Stimulated activated naive CD8-positive, alpha-beta T cell treated with anti-CD3 and anti-CD28 coated beads, Interleukin-15, Interleukin-2, amounts not matched to agents 100 ng/mL and 50 ng/mL, for 24 hours (primary cell): Measurements from ENCODE around the gene CDH4.

Source experiments
- H3K27ac Mint-ChIP-seq: one replicate; pipeline ENCODE4 v1.8.0; 2021; ENCODE audit warnings: mild to moderate bottlenecking, mixed read lengths
- H3K27me3 Mint-ChIP-seq: one replicate; pipeline ENCODE4 v1.8.0; 2021; ENCODE audit warnings: mixed read lengths
- H3K36me3 Mint-ChIP-seq: one replicate; pipeline ENCODE4 v1.8.0; 2021; ENCODE audit warnings: low read depth, mixed read lengths
- H3K4me1 Mint-ChIP-seq: one replicate; pipeline ENCODE4 v1.8.0; 2021; ENCODE audit warnings: low read depth, mixed read lengths
- H3K4me3 Mint-ChIP-seq: one replicate; pipeline ENCODE4 v1.8.0; 2021; ENCODE audit warnings: mild to moderate bottlenecking, mixed read lengths
- H3K9me3 Mint-ChIP-seq: one replicate; pipeline ENCODE4 v1.8.0; 2021; ENCODE audit warnings: mixed read lengths

The CDH4 gene

GRCh38 chr20:61521687-61522420, 269.8 kb downstream of the CDH4 start:
- H3K4me1 Mint-ChIP-seq = no peaks in the 10 kb centered on the region
- no peaks in the 10 kb centered on the region for H3K36me3 Mint-ChIP-seq
- no peak overlapping the region for H3K27ac Mint-ChIP-seq
- peaks cover 7% of the 10 kb centered on the region for H3K9me3 Mint-ChIP-seq
- no peaks in the 10 kb centered on the region for H3K27me3 Mint-ChIP-seq
- H3K4me3 Mint-ChIP-seq = no peak overlapping the region

GRCh38 chr20:61522498-61523090, 270.5 kb downstream of the CDH4 start:
- Mint-ChIP-seq H3K36me3 (no peaks in the 10 kb centered on the region), H3K4me1 (no peaks in the 10 kb centered on the region), H3K27me3 (no peaks in the 10 kb centered on the region), H3K4me3 (no peak overlapping the region), H3K27ac (no peak overlapping the region), H3K9me3 (peaks cover 7% of the 10 kb centered on the region)

GRCh38 chr20:61523145-61523544, 271.1 kb downstream of the CDH4 start:
- no peak overlapping the region for H3K4me3 Mint-ChIP-seq
- no peak overlapping the region for H3K27ac Mint-ChIP-seq
- no peaks in the 10 kb centered on the region for H3K27me3 Mint-ChIP-seq
- no peaks in the 10 kb centered on the region for H3K36me3 Mint-ChIP-seq
- H3K4me1 Mint-ChIP-seq = no peaks in the 10 kb centered on the region
- H3K9me3 Mint-ChIP-seq = peaks cover 7% of the 10 kb centered on the region

- Mint-ChIP-seq H3K9me3 (no peaks in the 10 kb centered on the region), H3K27me3 (no peaks in the 10 kb centered on the region), H3K27ac (no peak overlapping the region), H3K4me3 (no peak overlapping the region), H3K36me3 (no peaks in the 10 kb centered on the region), H3K4me1 (no peaks in the 10 kb centered on the region)
Observed at GRCh38 chr20:61524951-61525666, 273.0 kb downstream of the CDH4 start.

GRCh38 chr20:61525781-61526431, 273.8 kb downstream of the CDH4 start:
- Mint-ChIP-seq H3K9me3 (no peaks in the 10 kb centered on the region), H3K4me3 (no peak overlapping the region), H3K27me3 (no peaks in the 10 kb centered on the region), H3K36me3 (no peaks in the 10 kb centered on the region), H3K4me1 (no peaks in the 10 kb centered on the region), H3K27ac (no peak overlapping the region)

- Mint-ChIP-seq H3K27me3 (no peaks in the 10 kb centered on the region), H3K9me3 (no peaks in the 10 kb centered on the region), H3K4me1 (no peaks in the 10 kb centered on the region), H3K36me3 (no peaks in the 10 kb centered on the region), H3K4me3 (no peak overlapping the region), H3K27ac (no peak overlapping the region)
Observed at GRCh38 chr20:61526907-61527306, 274.8 kb downstream of the CDH4 start.

- no peaks in the 10 kb centered on the region for H3K36me3 Mint-ChIP-seq
- no peak overlapping the region for H3K4me3 Mint-ChIP-seq
- no peaks in the 10 kb centered on the region for H3K27me3 Mint-ChIP-seq
- H3K9me3 Mint-ChIP-seq = no peaks in the 10 kb centered on the region
- H3K4me1 Mint-ChIP-seq = no peaks in the 10 kb centered on the region
- no peak overlapping the region for H3K27ac Mint-ChIP-seq
Observed at GRCh38 chr20:61527626-61528025, 275.6 kb downstream of the CDH4 start.

GRCh38 chr20:61528591-61528990, 276.5 kb downstream of the CDH4 start:
- Mint-ChIP-seq H3K27me3 (no peaks in the 10 kb centered on the region), H3K27ac (no peak overlapping the region), H3K9me3 (no peaks in the 10 kb centered on the region), H3K36me3 (no peaks in the 10 kb centered on the region), H3K4me1 (no peaks in the 10 kb centered on the region), H3K4me3 (no peak overlapping the region)

- no peaks in the 10 kb centered on the region for H3K4me1 Mint-ChIP-seq
- H3K4me3 Mint-ChIP-seq = no peak overlapping the region
- no peaks in the 10 kb centered on the region for H3K27me3 Mint-ChIP-seq
- H3K36me3 Mint-ChIP-seq = no peaks in the 10 kb centered on the region
- H3K27ac Mint-ChIP-seq = no peak overlapping the region
- H3K9me3 Mint-ChIP-seq = no peaks in the 10 kb centered on the region
Observed at GRCh38 chr20:61529354-61529753, 277.3 kb downstream of the CDH4 start.

- Mint-ChIP-seq H3K4me3 (no peak overlapping the region), H3K27me3 (no peaks in the 10 kb centered on the region), H3K9me3 (no peaks in the 10 kb centered on the region), H3K27ac (no peak overlapping the region), H3K4me1 (no peaks in the 10 kb centered on the region), H3K36me3 (no peaks in the 10 kb centered on the region)
Observed at GRCh38 chr20:61531553-61532345, 279.7 kb downstream of the CDH4 start.

- Mint-ChIP-seq H3K4me1 (no peaks in the 10 kb centered on the region), H3K27me3 (no peaks in the 10 kb centered on the region), H3K9me3 (no peaks in the 10 kb centered on the region), H3K4me3 (no peak overlapping the region), H3K36me3 (no peaks in the 10 kb centered on the region), H3K27ac (no peak overlapping the region)
Observed at GRCh38 chr20:61532736-61533135, 280.7 kb downstream of the CDH4 start.

GRCh38 chr20:61533231-61533631, 281.2 kb downstream of the CDH4 start:
- Mint-ChIP-seq H3K27ac (no peak overlapping the region), H3K27me3 (no peaks in the 10 kb centered on the region), H3K4me1 (no peaks in the 10 kb centered on the region), H3K9me3 (no peaks in the 10 kb centered on the region), H3K4me3 (no peak overlapping the region), H3K36me3 (no peaks in the 10 kb centered on the region)

GRCh38 chr20:61534346-61534745, 282.3 kb downstream of the CDH4 start:
- no peaks in the 10 kb centered on the region for H3K9me3 Mint-ChIP-seq
- no peak overlapping the region for H3K4me3 Mint-ChIP-seq
- H3K4me1 Mint-ChIP-seq = no peaks in the 10 kb centered on the region
- H3K27ac Mint-ChIP-seq = no peak overlapping the region
- no peaks in the 10 kb centered on the region for H3K27me3 Mint-ChIP-seq
- H3K36me3 Mint-ChIP-seq = no peaks in the 10 kb centered on the region

GRCh38 chr20:61535091-61535490, 283.0 kb downstream of the CDH4 start:
- H3K27ac Mint-ChIP-seq = no peak overlapping the region
- no peak overlapping the region for H3K4me3 Mint-ChIP-seq
- no peaks in the 10 kb centered on the region for H3K36me3 Mint-ChIP-seq
- no peaks in the 10 kb centered on the region for H3K27me3 Mint-ChIP-seq
- H3K4me1 Mint-ChIP-seq = no peaks in the 10 kb centered on the region
- H3K9me3 Mint-ChIP-seq = no peaks in the 10 kb centered on the region
